GM18873 (cell line): ENCODE results near the gene ULK4.

Experiments used
- ATAC-seq: cut with Tn5 transposase; IDR thresholded peaks from one replicate; pipeline ENCODE4 v1.9.1; 2021; ENCODE audit warnings: mild to moderate bottlenecking, moderate library complexity, moderate number of reproducible peaks; ENCODE audit not compliant: unreplicated experiment, low FRiP score

Gene ULK4

DNA sequence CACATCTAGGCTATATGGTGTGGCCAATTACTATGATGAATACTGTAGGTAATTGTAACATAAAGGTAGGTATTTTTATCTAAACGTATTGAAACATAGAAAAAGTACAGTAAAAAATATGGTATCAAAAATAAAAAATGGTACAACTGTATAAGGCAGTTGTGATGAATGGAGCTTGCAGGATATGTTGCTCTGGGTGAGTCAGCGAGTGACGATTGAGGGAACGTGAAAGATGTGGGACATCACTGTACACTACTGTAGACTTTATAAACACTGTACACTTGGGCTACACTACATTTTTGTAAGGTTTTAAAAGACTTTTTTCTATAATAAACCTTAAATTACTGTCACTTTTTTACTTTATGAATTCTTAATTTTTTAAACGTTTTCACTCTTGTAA lies 752.3 kb downstream of the ULK4 start:
- ATAC-seq, result no peak

DNA sequence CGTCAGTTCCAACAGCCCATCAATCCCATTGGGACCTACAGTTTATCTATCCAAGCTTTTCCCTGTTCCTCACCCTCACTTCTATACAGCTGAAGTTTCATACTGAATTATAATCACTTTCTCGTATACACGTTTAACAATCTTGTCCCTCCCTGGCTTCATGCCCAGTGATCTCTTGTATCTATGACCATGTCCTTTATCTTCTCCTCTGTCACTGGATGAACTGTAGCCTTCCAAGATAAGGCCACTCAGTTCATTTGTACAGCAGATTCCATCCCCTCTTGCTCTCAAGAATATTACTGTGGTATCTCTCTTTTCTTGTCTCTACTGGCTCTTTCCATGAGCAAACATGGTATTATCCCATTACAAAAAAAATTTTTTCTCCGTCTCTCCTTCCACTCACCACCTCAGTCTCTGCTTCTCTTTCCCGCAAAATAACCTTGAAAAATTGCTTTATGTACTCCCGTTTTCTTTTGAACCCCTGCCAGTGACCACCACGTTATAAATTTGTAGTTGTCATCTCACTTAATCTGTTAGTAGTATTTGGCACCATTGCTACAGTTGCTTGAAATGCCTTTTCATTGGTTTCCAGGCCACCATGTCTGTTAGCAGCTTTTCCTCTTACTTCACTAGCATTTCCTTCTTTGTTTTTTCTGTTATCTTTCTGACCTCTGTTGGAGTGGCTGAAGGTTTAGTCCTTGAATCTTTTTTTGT lies 753.2 kb downstream of the ULK4 start:
- no peak for ATAC-seq

DNA sequence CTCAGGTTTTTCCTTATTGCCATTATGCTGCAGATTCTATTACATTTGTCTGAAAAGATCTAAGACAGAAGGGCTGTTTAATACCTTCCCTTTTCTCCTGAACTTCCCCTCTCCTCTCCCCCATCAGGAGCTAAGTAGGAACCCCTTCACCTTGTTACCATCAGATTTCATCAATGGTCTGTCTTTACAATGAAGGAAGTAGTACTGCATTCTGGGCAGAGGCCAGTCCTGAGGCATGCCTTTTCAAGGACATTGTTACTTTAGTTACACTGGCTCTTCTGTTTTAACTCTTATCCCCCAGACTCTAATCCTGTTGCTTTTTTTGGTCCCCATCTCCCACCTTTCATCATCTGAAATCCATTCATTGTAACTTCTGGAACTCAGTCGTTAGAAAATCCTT lies 754.5 kb downstream of the ULK4 start:
- ATAC-seq, result no peak

DNA sequence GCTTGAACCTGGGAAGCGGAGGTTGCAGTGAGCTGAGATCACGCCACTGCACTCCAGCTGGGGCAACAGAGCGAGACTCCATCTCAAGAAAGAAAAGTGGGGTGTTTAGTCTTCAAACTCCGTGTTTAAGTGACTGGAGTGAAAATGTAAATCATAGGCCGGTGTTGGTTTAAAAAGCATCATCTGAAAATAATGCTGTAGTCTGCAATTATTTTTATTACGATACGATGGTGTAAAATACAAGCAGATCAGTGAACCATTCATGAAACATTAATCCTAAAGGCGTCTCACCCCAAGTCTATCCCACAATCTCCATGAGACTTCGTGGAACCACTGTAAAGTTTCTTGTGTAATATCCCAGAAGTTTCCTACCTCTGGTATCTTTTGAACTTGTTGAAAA lies 756.3 kb downstream of the ULK4 start:
- no peak for ATAC-seq

DNA sequence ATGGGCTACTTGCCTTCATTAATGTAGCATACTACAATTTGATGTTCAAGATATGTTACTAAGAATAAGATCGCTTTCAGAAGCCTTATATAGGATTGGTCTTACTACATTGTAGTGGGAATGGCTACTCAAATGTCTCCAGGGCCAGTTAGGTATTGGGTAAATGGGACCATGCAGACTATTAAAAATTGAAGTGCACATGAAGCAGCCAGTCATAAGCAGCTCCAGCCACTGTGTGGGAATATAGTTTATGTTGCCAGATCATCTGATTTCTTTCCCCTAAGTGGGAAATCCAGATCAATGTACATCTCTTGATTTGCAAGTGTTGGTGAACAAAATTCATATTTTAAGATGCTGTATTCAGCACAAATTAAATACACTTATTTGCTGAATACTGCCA lies 757.5 kb downstream of the ULK4 start:
- no peak for ATAC-seq

DNA sequence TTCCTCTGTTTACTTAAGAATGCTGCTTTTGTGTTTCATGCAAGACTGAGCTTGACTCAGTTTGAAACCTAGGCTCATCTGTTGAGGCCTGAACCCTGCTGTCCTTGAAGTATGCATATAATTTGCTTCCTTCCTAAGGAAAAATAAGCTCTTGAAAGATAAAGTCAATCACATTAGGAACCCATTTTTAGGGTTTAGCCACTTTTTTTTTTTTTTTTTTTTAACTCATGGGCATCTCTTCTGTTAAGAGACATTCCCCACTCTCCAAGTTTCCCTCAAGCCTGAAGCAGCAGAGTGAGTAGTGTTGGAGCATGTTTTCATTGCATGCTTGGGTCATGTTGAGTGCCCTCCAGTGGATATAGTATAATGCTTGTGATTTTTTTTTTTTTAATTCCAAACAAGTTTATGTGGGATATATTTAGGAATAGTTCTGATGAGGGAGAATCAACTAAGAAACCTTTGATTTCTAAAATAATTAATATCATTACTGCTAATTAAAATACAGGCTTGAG lies 759.0 kb downstream of the ULK4 start:
- ATAC-seq, result no peak

DNA sequence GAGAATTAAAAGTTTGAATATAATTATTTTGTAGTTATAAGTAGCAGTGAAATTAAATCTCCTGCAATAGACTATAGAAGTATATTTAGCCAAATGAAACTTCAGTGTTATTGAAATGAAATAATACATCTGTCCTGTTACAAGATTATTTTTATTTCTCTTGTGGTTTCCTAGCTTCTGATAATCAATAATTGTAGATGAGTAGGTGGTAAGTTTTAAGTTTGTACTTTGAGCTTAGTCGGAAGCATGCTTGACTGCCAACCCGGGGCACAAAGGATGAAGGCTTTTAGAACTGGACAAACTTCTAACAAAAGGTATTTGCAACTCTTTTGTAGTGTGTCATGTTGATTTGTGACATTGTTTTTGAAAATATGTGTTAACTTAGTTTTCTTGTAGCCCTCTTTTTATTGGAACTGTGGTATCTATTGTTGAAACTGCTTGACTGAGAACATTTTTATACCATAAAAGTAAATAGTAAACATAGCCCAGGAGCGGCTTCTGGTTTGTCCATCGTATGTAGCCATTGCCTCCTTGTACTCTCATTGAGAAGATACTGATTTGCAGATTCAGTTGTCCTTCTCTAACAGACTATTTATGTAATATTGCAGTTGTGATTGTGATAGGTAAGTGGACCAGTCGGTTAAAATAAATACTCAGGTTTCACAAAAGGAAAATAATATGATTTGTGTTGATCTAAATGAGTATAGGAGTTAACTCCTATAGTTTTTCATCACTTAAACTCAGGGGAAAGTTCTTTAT lies 759.6 kb downstream of the ULK4 start:
- no peak for ATAC-seq

DNA sequence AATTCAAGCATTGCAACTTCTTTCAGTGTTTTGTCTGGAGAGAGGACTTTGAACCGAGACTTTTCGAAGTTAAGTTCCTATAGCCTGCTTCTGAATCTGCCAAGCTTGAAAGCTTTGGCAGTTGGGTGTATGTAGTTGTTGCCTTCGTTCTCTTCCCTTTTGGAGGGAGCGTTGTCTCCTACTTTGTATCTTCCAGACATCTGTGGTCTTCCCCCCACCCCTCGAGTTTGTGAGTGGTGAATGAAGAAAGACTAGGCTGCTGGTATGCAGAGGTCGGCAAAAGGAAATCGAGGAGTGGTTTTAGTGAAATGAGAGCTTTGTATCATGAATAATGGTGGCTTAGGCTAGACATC lies 761.3 kb downstream of the ULK4 start:
- ATAC-seq, result no peak

DNA sequence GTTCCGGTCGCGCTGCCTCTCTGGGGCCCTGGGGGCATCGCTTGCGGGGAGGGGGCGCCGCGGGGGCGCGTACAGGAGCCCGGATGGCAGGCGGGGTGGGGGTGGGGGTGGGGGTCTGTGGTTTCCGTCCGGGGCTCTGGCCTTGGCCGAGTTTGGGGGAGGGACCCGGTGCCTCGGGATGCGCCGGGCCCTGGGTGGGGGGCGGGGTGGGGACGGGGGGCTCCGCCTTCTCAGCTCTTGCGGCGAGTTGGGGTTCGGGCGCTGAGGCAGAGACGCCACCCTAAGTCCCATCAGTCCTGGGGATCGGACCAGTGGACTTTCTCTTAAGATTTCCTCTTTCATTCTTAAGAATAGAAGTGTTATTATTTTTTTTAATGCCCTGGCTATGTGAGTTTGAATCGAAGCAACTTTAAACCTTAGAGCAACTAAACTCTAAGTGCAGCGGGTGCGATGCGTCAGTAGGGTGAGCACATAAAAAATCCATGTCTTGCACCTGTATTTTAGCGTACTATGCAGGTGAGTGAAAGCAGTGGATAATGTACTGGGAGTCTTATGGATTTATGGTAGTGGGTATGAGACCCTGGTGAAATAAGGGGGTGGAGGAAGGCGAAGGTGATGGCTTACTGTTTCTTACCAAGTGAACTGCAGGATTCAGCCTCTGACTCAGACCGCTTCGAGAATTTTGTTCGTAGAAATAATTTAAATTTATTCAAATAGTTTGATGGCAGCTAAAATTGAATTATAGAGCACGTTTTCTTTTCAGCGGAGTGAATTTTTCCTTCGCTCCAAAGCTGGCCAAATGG lies 761.8 kb downstream of the ULK4 start:
- no peak for ATAC-seq

DNA sequence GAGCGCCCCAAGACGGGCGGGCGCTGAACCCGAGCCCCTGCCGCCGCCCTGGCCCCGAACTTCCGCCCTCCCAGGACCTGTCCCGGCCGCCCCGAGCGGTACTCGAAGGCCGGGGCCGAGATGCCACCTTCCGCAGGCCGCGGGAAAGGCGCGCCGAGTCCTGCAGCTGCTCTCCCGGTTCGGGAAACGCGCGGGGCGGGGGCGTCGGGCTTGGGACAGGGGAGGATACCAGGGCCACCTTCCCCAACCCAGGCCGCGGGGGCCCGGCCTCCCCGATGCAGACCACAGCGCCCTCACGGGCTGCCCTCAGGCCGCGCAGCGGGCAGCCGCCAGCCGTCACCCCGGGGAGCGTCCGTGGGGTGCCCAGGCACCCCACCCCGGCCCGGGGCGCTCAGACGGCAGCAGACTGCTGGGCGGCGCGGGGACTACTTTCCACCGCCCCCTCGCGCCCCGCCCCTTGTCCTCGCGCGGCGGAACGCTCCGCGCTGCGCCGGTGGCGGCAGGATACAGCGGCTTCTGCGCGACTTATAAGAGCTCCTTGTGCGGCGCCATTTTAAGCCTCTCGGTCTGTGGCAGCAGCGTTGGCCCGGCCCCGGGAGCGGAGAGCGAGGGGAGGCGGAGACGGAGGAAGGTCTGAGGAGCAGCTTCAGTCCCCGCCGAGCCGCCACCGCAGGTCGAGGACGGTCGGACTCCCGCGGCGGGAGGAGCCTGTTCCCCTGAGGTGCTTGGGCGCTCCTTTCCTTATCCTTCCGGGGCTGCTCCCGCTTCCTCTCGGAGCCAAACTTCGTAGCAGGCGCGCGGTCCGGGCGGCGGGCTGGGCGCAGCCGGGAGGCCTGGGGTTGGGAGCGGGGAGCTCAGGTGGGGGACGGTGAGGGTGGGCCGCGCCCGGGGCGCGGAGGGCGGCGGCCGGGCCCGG lies 762.7 kb downstream of the ULK4 start, which contains the start of gene CTNNB1:
CTNNB1 (plus strand) TSS at position 556 of the 916 bp plus-strand sequence. CDS start 24,564 bp downstream, outside the sequence.
- peak; percentile 72 for ATAC-seq

DNA sequence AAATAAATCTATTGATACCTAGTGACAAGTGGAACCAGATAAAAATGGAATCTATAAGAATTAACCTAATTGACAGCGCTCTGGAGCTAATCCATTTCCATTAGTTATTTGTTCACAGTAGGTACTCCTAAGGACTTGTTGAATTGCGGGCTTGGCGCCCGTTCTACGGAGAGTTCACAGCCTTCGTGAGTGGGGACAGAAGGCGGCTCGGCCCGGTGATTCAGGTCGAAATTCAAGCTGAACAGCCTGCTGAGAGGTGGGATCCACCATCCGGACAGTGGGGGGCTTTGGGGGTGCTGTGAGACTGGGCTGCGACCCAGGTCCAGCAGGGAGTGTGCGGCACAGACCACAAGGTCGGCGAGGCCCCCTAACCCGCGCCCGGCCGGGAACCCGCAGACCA lies 763.4 kb downstream of the ULK4 start:
- ATAC-seq, result no peak

DNA sequence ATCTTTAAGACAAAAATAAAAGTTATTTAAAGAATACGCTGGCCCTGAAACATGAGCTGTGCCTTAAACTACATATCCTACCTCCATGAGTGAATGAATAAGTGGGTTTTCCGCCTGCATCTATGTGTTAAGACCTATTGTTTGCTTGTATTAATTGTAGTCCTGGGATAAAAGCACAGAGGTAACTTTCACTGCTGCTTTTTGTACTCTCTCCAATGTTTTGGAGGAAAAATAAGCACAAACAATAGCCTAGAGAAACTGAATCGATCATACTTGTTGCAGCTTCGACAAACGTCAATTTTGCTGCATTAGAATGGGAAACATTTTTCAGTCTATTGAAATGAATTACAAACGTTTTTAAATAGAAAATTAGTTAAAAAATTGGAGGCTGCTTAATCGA lies 763.9 kb downstream of the ULK4 start:
- ATAC-seq, result no peak
